GM19023 (cell line): Measurements from ENCODE around the gene C16orf96.

Source experiments
- ATAC-seq: cut with Tn5 transposase; IDR thresholded peaks from one replicate; pipeline ENCODE4 v1.9.1; 2021; ENCODE audit warnings: mild to moderate bottlenecking, moderate library complexity; ENCODE audit not compliant: unreplicated experiment

C16orf96 gene

DNA sequence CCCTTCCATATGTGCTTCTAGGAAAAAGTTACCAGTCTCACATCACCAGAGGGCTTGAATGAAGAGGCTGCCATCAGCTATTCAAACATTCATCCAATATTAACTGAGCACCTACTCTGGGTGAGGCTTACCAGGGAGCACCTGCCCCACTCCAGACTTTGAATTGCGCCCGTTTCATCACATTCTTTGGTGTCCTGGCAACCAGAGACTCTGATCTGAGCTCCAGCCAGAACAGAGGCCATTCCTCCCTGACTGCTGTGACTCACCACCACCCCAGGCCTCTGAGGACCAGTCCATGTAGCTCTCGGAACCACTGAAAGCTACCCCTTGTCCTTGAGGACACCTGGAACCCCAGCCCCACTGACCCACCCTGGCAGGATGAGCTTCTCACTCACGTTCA is at the start of gene C16orf96:
Gene C16orf96, plus strand, starts transcription at position 229 of the 400 bp plus-strand sequence. Its CDS starts 150 bp downstream, at position 379.
- no peak for ATAC-seq

DNA sequence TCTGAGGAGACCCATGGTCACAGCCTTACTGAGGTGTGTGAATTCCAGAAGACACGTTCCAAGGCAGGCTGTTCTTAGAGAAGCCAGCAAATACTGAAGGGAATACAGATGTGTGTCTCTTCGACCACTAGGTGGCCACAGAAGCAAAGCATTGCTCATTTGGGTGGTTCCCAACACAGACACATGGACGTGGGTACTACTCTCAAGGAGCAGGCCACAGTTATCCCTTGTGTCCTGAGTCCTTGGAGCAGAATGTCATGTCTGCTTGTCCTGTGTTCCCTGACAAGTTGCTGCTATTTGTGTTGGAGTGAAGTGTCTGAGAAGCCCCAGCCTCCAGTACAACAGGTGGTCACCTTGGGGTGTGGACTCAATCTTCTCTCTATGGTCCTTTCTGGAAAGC is 49.7 kb upstream of the C16orf96 start:
- ATAC-seq, result no peak

DNA sequence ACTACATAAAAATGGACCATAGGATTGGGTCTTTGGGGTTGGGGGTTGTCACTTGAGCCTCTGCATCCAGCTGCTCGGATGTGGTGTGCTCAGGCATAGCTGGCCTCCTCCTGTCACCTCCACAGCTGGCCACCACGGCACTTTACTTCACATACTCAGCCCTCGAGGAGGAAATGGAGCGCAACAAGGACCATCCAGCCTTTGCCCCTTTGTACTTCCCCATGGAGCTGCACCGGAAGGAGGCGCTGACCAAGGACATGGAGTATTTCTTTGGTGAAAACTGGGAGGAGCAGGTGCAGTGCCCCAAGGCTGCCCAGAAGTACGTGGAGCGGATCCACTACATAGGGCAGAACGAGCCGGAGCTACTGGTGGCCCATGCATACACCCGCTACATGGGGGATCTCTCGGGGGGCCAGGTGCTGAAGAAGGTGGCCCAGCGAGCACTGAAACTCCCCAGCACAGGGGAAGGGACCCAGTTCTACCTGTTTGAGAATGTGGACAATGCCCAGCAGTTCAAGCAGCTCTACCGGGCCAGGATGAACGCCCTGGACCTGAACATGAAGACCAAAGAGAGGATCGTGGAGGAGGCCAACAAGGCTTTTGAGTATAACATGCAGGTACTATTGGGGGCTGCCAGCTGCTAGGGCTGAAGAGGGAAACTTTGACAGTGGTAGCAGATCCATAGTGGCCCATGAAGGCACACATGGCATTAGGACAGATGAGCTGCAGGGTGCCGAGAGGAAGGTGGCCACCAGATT is 48.4 kb upstream of the C16orf96 start:
- no peak for ATAC-seq

DNA sequence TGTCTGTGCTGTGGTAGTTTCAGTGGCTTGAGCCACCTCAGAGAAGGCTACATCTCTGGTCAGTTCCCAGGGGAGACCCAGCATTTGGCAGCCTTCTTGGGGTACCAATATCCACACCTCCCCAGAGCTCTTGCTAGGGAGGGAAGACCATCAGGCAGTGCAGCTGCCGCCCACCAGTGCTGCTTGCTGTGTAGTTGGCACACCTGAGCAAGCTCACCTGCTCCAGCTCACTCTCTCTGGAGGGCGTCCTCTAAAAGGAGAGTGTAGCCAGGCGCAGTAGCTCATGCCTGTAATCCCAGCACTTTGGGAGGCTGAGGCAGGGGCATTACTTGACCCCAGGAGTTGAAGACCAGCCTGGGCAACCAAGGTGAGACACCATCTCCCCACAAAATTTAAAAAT is 47.3 kb upstream of the C16orf96 start:
- ATAC-seq, result no peak

GRCh38 chr16:4509420-4509819 is 46.7 kb upstream of the C16orf96 start:
- no peak for ATAC-seq

GRCh38 chr16:4510131-4510530 is 46.0 kb upstream of the C16orf96 start:
- ATAC-seq, result no peak

DNA sequence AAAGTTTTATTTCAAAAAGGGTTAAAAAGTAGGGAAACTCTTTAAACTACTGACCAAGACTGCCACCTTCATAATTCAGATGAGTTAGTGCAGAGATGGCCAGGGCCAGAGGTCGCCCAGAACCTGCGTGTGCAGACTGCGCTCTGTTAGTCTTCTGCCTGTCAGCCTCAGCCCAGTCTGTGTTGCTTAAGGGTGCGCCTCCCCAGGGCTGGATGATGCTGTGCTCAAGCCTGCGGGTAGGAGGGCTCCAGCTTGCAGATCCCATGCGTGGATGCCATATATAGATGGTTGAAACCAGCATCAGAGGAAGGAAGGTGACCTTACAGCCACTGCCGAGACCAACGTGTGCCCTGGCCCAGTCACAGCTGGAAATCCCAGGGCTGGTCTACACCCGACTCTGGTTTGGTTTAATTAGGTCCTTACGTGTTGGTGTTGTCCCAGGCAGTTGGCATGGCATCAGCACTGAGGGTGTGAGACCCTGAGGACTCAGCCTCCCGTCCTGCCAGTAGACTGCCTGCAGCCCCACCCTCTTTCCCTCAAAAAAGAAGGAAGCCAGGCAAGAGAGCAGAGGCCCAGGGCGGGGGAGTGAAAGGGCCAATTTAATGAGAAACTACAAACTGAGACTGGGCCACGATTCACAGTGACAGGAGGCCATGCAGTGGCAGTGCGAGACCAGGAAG is 45.3 kb upstream of the C16orf96 start:
- no peak for ATAC-seq

- ATAC-seq, result no peak
These were observed 44.6 kb upstream of the C16orf96 start for GRCh38 chr16:4511441-4512082.

GRCh38 chr16:4512473-4512872 is 43.7 kb upstream of the C16orf96 start:
- ATAC-seq, result no peak

DNA sequence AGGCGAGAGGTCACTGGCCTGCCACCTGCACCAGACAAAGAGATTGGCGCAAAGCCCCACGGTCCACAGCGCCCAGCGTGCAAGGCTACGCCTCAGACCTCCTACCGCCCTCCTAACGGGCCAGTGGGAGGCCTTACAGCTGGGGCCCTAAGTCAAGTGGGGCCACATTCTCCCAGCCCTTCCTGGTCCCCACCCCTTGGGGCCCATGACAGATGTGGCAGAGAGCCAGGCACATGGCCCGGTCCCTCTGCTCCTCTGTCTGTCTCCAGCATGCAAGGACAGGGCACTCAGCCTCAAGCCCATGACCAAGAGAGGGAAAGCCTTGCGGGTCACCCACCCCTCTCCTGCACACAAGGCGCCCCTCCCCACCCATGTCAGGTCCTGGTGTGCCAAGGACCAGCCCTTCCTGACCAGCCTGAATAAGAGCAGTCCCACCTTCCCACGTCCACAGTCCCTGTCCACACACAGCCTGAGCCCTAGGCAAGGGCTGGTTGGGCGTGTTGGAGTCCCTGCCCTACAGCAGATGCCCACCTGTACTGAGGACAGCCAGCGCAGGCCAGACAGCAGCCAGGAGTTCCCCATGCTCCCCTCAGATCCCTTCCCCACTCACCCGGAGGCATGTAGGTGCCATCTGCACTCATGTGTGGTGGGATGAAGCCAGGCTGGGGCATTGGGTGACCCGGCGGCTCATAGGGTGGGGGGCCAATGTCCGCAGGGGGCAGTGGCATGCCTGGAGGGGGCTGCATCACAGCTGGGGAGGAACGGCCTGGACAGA is 42.9 kb upstream of the C16orf96 start:
- no peak for ATAC-seq

DNA sequence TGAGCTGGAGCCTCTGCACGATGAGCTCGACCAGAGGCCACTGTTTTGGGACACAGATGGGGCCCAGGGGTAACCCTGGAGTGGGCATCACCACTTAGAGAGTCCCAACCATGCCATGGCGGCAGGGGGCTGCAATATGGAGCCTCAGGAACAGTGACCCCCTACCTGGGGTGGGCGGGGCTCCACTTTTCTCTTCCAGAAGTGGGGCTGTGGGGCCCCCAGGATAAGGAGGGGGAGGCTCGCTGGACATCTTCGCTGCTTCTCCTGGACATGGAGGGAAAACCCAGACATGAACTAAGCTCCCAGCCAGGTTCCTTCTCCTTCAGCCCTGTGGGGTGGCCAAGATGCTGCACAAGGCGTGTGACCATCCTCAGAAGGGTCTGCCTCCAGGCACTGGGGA is 42.3 kb upstream of the C16orf96 start:
- ATAC-seq, result no peak

DNA sequence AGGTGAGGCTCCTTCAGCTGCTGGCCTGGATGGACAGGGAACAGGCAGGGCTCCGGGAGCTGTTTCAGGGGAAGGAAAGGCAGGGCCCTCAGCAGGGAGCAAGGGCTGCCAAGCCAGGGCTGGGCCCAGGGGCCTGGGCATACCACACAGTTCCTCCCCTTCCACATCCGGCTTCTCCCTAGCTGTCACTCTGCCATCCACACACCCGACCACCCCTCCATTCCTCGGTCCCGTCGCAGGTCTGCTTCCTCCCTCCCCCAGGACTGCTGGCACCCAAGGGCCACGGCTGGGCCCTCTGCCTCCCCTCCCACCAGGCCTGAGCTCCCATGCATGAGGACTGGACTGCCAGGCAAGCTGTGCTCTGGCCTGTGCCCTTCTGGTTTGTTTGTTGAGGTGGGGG is 41.5 kb upstream of the C16orf96 start:
- ATAC-seq, result no peak

DNA sequence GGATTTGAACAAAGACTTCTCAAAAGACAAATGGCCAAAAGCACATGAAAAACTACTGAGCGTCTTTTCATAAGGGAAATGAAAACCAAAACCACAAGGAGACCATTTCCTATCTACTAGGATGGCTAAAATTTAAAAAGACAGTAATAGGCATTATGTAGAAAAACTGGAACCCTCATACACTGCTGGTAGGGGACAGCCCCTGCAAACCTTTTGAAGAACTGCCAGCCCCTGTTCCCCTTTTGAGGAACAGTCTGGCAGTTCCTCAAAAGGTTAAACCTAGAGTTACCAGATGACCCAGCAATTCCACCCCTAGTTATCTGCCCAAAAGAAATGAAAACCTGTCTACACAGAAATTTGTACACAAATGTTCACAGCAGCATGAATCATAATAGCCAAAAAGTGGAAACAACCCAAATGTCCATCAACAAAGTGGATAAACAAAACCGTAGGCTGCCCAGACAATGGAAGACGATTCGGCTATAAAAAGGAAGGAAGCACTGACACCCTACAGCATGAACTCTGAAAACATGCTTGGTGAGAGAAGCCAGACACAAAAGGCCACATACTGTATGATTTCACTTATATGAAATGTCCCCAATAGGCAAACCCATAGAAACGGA is 40.4 kb upstream of the C16orf96 start:
- ATAC-seq, result no peak

GRCh38 chr16:4517812-4518680 is 38.1 kb upstream of the C16orf96 start:
- no peak for ATAC-seq

DNA sequence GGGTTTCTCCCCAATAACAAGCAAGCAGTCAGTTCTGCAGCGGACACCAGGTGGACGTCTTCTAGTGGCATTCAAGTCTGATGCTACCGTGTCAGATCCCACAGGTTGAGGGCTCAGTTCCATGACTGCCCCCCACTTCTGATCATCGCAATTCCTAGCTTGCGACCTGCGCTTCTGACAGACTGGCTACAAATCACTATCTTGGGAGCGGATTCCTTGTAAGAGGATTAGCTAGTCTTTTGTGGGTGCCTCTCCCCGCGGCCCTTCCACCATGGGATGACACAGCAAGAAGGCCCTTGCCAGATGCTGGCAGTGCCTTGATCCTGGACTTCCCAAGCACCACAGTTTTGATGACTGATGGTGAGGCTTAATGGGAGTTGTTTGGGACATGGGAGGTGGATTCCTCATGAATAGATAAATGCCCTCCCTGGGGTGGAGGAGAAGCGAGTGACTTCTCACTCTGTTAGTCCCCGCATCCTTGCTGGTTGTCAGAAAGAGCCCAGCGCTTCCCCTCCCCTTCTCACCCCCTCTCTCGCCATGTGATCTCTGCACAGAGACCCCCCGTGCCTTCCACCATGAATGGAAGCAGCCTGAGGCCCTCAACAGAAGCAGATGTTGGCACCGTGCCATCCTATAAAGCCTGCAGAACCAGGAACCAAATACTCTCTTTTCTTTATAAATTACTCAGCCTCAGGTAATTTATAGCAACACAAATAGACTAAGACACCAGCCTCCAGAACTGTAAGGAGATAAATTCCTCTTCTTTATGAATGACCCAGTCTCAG is 36.7 kb upstream of the C16orf96 start:
- no peak for ATAC-seq

GRCh38 chr16:4520913-4521312 is 35.2 kb upstream of the C16orf96 start:
- ATAC-seq, result no peak

DNA sequence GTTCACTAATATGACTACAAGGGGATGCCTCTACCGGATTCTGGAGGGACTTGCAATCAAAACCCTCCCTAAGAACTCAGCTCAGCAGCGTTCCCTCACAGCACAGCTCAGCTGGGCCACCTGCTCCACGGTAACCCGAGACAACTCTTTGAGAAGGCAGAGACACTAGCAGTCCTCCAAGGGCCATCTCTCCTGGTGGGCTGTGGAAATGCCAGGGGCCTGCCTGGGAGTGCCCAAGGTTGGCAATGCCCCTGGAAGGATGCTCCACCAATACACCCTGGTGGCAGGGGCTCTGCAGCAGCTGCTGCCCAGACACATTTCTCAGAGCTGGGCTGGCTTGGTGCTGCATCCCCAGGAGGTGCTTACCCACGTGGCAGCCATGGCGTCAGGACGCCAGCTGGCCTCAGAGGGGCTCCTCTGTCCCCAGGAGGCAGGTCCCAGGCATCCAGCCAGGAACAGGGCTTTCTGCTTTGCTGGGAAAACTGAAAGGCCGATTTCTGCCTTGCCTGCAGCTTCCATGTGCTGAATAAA is 34.0 kb upstream of the C16orf96 start:
- no peak for ATAC-seq

DNA sequence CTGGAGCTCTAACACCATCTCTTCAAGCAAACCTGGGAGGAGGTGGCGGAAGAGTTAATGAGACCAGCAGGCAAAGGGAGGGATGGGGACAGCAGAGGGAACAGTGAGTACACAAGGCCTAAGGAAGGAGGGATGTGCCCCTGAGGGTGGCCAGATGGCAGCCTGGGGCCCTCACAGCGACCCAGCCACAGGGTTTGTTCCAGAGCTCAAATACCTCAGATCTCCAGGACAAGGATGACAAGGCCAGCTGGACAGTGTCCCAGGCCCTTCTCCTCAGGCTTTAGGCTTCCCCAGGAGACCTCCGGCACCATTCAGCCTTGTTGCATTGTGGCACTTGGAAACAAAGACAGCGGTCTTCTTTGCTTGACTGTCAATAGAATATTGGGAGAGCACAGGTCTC is 32.5 kb upstream of the C16orf96 start:
- ATAC-seq, result no peak

GRCh38 chr16:4524571-4524970 is 31.6 kb upstream of the C16orf96 start:
- ATAC-seq, result no peak
